Stimulated activated CD4-positive, alpha-beta T cell treated with anti-CD3 and anti-CD28 coated beads, Interleukin-1b, Interleukin-23, amount 100 ng/mL, for 4 hours (primary cell): Measurements from ENCODE around the gene ZDHHC21.

Source experiments
- DNase-seq, 2 donors: peaks; one replicate each; pipeline ENCODE4 v3.0.0-alpha.2; 2020; ENCODE audit warnings: low read depth in 2 of 2

Gene ZDHHC21

GRCh38 chr9:14693251-14693861 is at the start of gene ZDHHC21:
ZDHHC21 (minus strand) TSS chr9:14693432; CDS start chr9:14674340, 19,092 bp downstream.
- peak in 1 of 2 donors; percentile 56 for DNase-seq

DNA sequence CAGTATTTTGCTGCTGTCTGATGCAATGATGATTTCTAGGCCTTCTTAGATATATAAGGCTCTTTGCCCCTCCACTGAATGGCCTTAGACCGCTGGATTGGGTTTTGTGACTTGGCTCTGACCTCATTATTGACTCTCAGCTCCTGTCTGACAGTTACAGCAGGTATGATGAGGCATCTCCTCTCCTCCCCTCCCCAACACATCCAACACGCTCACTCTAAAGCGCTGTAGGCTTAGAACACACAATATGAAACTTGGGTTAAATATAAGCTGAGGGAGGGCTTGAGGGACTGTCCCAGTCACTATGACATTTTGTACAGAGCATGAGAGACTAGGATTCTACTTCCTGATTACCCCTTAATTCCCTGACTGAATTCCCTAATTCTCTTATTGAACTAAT is 48.1 kb upstream of the ZDHHC21 start:
- no peak for DNase-seq

DNA sequence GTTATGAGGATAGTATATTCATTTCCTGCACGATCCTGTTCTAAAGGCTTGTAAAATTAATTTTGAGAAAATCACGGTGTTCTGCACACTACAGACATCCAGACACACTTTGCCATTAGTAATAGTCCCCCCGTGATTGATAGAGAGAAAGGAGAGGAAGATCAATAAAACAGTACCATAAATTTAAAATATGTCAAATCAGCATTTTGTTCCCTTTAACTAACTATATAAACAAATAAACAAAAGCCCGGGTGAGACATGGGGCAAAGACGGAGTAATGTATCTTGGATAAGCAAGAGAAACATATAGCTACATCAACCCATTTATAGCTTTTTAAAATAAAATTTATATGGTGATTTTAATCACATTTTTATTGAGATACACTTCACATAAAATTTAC is 39.9 kb upstream of the ZDHHC21 start:
- DNase-seq, result no peak

- no peak for DNase-seq
Measured at GRCh38 chr9:14731294-14731981, 38.2 kb upstream of the ZDHHC21 start.

DNA sequence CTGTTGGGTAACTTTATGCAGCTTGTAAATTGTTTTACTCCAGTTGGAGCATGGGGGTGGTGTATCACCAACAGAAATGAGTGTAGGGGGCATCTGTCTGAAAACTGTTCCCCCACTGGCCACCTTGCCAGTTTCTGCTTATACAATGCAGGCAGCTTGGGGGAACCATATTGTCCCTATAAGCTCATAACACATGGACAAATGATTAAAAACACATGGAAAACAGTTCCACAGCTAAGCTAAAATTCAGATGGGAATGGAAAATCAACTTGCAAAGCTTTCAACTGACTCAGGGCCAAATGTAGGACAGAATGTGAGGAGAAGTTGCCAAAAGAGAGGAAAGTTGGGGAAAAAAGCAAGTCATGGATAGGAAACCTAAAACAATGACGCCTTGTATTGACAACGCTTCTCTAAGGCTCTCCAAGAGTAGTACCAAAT is 37.2 kb upstream of the ZDHHC21 start:
- DNase-seq, result no peak

- no peak for DNase-seq
Measured at GRCh38 chr9:14723301-14723700, 30.1 kb upstream of the ZDHHC21 start.

DNA sequence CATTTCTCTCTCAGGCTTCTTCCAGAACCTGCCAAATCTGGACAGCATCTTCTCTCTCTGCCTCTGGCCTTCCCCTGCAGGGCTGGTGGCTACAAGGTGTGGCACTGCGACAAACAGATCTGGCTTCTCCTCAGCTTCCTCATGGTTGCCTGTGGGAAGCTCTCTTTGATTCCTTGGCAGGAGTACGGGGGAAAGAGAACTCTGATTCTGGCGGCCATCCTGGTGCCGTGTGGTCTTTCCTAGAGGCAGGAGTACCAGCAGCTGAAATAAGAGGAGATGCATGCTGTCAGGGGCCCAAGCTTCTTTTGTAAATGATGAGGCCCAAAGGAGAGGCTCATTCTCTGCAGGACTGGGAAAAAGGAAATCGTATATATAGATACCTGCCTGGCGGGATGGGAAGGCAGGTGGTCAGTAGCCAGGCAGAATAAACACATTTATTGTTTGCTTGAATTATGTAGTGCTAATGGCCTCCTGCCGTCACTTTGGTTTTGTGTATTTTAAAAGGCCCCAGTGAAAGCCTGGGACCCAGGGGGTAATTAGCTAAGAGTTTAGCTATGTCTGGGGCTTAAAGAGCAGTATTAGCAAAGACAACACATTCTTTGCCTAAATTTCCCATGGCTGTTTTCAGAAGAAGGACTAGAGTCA is 29.3 kb upstream of the ZDHHC21 start, which contains the start of gene CER1:
Gene CER1, minus strand, starts transcription at position 343 of the 645 bp plus-strand sequence. Its CDS starts 61 bp downstream, at position 282.
- DNase-seq, result no peak

DNA sequence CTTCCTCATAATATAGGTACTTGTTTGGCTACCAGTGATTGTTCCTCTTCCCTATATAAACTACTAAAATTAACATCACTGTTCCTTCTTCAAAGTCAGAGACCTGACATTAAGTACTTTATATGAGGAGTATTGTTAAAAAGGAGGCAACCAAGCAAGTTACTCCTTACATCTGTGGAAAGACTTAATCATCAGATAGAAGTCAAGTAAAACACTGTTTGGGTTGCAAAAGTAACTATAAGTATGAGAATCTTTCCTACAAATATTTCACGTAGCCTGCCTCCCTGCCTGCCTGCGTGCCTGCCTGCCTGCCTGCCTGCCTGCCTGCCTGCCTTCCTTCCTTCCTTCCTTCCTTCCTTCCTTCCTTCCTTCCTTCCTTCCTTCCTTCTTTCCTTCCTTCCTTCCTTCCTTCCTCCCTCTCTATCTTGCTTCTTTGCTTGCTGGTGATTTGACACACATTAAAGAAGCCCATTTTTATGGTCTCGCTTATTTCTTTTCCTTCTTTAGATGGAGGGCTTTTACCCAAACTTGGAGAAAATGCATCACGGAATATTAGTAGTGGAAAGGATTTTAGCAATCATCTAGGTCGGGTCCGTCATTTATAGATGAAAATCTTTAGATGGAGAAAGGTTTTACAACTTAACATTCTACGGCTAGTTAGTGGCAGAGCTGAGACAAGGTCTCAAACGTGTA is 26.1 kb upstream of the ZDHHC21 start:
- no peak for DNase-seq

DNA sequence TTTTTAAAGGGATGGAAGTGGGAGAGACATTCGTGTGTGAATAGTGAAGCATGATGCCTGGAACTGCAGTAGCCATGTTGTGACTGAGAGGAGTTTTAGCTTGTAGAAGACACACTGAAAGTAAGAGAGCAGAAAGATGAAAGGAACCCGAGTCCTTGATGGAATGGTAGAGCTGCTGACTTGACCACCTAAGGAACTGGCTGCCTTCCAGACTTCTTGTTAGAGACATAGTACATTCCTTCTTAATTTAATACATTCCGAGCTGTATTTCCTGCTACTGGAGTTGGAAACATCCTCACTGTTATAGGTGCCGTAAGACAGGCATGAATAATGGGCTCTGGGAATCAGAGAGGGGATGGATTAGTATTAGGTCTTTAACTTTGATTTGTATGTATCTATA is 21.9 kb upstream of the ZDHHC21 start:
- DNase-seq, result no peak

DNA sequence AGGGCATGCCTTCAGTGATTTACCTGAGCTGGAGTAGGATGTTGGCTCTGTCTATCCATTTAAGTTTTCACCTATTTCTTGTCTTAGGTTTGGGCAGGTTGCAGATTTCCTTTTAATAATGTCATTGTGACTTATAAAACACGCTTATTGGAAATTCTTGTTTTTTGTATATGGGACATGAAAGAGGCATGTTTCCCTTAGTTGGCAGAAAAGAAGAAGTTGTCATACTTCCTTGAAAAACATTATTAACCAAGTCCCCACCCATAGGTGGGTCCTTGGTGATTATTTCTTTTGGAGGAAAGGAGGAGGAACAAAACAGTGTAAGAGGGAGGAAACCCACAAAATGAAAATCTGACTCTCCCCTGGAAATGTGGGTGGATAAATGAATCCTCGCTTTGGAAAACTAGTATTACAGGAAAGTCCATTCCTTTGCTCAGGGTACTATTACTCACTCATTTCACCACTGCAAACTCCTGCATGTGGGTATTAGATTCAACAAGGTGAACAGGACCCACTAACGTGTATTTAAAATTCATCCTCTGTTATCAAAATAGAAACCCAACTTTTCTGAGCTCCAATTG is 20.0 kb upstream of the ZDHHC21 start:
- DNase-seq, result no peak

GRCh38 chr9:14710804-14711203 is 17.6 kb upstream of the ZDHHC21 start:
- no peak for DNase-seq

- no peak for DNase-seq
Measured at GRCh38 chr9:14706530-14707140, 13.4 kb upstream of the ZDHHC21 start.

DNA sequence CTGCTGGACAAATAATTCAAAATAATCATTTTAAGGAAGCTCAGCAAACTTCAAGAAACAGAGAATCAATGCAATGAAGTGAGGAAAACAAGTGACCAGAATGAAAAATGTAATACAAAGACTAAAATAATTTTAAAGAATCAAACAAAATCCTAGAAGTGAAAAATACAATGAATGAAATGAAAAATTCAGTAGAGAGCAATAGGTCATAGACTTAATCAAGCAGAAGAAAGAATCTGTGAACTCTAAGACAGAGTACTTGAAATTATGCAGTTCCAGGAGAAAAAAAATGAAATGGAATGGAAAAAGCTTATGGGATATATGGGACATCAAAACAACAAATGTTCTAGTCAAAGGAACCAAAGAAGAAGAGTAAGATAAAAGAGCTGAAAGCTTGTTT is 11.8 kb upstream of the ZDHHC21 start:
- DNase-seq, result no peak

GRCh38 chr9:14704281-14704680 is 11.0 kb upstream of the ZDHHC21 start:
- DNase-seq, result no peak

GRCh38 chr9:14702200-14702720 is 9.0 kb upstream of the ZDHHC21 start:
- DNase-seq, result no peak

- DNase-seq, result peak in 1 of 2 donors; percentile 39
Measured at GRCh38 chr9:14692470-14693250, 572 bp downstream of the ZDHHC21 start.

- no peak for DNase-seq
Measured at GRCh38 chr9:14690948-14691730, 2.1 kb downstream of the ZDHHC21 start.

GRCh38 chr9:14687042-14687719 is 6.1 kb downstream of the ZDHHC21 start:
- no peak for DNase-seq

- DNase-seq, result no peak
Measured at GRCh38 chr9:14686168-14686567, 7.1 kb downstream of the ZDHHC21 start.
